22Rv1 (cell line): Measurements from ENCODE around the gene KCNS1.
"Not testable (repeated sequence)": the region's sequence is repeated elsewhere in the genome, so short reads cannot be mapped to it uniquely, and the experiment has no call there.

Experiments
- H3K27ac ChIP-seq: fragments of 450-650 bp; 2 replicates; pipeline ENCODE4 v1.5.1; 2017
- ZFX ChIP-seq: fragments of 450-650 bp; IDR thresholded peaks from 2 replicates; pipeline ENCODE4 v1.6.1; 2017; ENCODE audit warnings: antibody characterized with exemption, borderline replicate concordance
- TF ChIP-seq, protein P1 (sequence below): fragments of 450-650 bp; IDR thresholded peaks from 2 replicates; pipeline ENCODE4 v1.5.1; 2017; ENCODE audit warnings: mild to moderate bottlenecking

KCNS1 gene

DNA sequence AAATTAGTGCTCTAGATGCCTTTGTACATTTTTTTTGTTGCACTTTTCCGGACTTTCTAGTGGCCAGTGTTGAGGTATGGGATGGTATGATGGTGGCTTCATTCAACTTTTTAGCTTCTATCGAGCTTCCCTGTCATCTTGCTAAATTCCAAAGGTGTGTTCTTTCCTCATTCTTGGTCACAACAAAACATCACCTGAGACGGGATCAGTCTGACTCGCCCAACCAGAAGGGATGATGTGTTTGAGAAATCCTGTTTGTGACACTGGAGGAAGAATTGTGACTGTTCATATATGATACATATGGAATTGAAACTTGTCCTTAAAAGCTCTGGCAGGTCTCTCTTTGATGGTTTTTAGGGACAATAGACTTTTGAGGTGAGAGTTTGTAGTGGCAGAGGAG lies 33.8 kb downstream of the KCNS1 start:
- no peak overlapping the region for H3K27ac ChIP-seq
- TF ChIP-seq ZFX, result no peak
- TF ChIP-seq, protein P1, sequence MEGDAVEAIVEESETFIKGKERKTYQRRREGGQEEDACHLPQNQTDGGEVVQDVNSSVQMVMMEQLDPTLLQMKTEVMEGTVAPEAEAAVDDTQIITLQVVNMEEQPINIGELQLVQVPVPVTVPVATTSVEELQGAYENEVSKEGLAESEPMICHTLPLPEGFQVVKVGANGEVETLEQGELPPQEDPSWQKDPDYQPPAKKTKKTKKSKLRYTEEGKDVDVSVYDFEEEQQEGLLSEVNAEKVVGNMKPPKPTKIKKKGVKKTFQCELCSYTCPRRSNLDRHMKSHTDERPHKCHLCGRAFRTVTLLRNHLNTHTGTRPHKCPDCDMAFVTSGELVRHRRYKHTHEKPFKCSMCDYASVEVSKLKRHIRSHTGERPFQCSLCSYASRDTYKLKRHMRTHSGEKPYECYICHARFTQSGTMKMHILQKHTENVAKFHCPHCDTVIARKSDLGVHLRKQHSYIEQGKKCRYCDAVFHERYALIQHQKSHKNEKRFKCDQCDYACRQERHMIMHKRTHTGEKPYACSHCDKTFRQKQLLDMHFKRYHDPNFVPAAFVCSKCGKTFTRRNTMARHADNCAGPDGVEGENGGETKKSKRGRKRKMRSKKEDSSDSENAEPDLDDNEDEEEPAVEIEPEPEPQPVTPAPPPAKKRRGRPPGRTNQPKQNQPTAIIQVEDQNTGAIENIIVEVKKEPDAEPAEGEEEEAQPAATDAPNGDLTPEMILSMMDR, result no peak

DNA sequence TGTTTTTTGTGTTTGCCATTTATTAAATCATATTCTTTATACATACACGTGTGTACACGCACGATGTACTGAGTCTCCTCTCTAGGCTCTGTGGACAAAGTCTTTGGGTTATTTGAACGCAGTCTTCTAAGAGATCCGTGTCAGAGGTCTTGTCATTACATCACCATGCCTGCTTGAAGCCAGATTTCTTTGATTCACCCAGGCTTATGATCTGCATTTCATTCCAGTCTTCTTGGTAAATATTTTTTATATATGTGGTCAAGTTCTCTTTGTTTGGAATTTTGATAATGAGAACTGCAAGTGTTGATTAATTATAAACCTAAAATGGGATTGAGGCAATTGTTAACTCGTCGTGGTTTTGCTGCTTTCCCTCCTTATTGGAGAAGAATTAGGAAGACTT lies 34.6 kb downstream of the KCNS1 start:
- no peak overlapping the region for H3K27ac ChIP-seq
- no peak for TF ChIP-seq ZFX
- TF ChIP-seq, protein P1, result no peak

DNA sequence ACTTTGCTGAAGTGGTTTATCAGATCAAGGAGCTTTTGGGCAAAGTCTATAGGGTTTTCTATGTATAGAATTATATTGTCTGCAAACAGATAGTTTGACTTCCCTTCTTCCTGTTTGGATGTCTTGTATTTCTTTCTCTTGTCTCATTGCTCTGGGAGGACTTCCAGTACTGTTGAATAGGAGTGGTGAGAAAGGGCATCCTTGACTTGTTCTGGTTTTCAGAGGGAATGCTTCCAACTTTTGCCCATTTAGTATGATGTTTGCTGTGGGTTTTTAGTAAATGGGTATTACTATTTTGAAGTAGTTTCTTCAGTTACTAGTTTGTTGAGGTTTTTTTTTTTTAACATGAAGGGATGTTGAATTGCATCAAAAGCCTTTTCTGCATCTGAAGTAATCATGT lies 36.1 kb downstream of the KCNS1 start:
- no peak overlapping the region for H3K27ac ChIP-seq

DNA sequence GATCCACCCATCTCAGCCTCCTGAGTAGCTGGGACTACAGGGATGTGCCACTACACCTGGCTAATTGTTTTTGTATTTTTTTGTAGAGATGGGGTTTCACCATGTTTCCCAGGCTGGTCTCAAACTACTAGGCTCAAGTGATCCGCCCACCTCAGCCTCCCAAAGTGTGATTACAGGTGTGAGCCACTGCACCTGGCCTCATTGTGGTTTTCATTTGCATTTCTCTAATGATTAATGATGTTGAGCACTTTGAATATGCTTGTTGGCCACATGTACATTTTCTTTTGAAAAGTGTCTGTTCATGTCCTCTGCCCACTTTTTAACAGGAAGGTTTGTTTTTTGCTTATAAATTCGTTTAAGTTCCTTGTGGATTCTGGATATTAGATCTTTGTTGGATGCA lies 37.8 kb downstream of the KCNS1 start:
- not testable (repeated sequence) for H3K27ac ChIP-seq

More for the DNA sequence above, 36.1 kb downstream of the KCNS1 start:
- no peak for TF ChIP-seq ZFX
- TF ChIP-seq, protein P1, result no peak

DNA sequence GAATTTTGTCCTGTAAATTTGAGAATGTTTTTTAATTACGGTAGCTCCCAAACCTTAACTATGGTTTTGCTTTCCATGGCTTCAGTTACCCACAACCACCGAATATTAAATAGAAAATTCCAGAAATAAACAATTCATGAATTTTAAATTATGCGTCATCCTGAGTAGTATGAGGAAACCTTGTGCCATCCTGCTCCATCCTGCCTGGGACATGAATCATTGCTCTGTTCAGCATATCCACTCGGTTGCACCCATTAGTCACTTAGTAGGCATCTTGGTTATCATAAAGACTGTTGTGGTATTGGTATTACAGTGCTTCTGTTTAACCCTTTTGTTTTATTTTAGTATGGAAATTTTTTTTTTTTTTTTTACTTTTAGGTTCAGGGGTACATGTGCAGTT lies 39.7 kb downstream of the KCNS1 start:
- TF ChIP-seq, protein P1, result no peak
- TF ChIP-seq ZFX, result no peak
- H3K27ac ChIP-seq, result no peak overlapping the region

DNA sequence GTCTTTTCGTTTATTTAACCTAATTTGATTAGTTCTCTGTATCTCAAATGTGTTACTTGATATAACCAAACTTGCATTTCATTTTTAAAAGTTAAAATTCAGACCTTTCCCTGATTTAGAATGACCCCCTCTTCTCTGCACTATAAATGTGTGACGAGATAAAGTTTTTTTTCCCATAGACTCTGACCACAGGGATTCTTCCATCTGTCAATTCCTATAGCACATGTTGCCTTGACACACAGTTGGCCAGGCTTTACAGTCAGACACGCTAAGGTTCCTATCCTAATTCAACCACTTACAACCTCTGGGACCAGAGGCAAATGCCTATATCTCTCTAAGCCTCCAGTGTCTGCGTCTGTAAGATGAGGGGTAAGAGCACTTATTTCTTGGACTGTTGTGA lies 40.6 kb downstream of the KCNS1 start:
- TF ChIP-seq, protein P1, result no peak
- no peak for TF ChIP-seq ZFX
- H3K27ac ChIP-seq, result no peak overlapping the region

DNA sequence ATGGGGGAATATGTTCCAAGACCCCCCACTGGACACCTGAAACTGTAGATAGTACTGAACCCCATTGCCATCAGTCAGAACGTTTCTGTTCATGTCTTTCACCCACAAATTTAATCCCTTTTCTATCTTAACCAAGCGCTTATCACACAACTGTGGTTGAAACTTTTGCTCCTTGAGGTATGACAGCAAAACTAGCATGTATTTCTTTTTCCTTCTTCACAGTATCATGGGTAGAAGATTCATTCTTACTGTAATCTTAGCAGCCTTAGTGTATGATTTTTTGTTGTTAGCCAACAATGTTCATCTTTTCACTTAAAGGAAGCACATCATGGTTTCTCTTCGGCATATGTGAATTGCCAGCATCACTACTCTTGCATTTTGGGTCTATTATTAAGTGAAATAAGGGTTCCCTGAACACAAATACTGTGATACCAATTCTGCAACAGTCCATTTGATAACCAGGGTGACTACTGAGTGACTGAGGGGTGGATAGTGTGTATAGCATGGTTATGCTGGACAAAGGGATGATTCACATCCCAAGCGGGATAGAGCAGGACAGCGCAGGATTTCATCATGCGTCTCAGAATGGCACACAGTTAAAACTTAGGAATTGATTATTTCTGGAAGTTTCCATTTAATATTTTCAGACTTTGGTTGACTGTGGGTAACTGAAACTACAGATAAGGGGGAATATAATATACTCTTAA lies 41.8 kb downstream of the KCNS1 start:
- H3K27ac ChIP-seq, result no peak overlapping the region
- TF ChIP-seq, protein P1, result no peak
- TF ChIP-seq ZFX, result no peak
